Neural cell (in vitro differentiated cells): ENCODE results near the gene PCP2. TPM values are rescaled to one million over a fixed set of nuclear protein-coding genes. Genes with fewer than 3 reads are reported as not detected.

Experiments
- H2AFZ ChIP-seq: fragments of 200-600, 300-800 bp; sonication (generic), shearing (Covaris generic); 2 replicates; pipeline ENCODE4 v1.6.0; 2014; ENCODE audit warnings: low read depth, mild to moderate bottlenecking, antibody characterized with exemption, low read length, moderate library complexity
- H3F3A ChIP-seq: fragments of 200-600 bp; shearing (Covaris generic); 2 replicates; pipeline ENCODE4 v1.6.1; 2016; ENCODE audit warnings: mild to moderate bottlenecking, moderate library complexity, mixed read lengths, antibody characterized with exemption, low read length; ENCODE audit not compliant: insufficient read depth, poor library complexity, severe bottlenecking
- H3K27ac ChIP-seq: fragments of 200-600, 300-800 bp; sonication (generic), shearing (Covaris generic); 2 replicates; pipeline ENCODE4 v1.5.1; 2014; ENCODE audit warnings: mild to moderate bottlenecking, low read length, moderate library complexity
- H3K27me3 ChIP-seq: fragments of 300-800, 200-600 bp; sonication (generic), shearing (Covaris generic); 2 replicates; pipeline ENCODE4 v1.6.0; 2014; ENCODE audit warnings: mild to moderate bottlenecking, low read depth, low read length, moderate library complexity; ENCODE audit not compliant: insufficient read depth
- H3K36me3 ChIP-seq: fragments of 300-800, 200-600 bp; sonication (generic), shearing (Covaris generic); 2 replicates; pipeline ENCODE4 v1.5.1; 2014; ENCODE audit warnings: mild to moderate bottlenecking, antibody characterized with exemption, low read length, moderate library complexity; ENCODE audit not compliant: insufficient read depth
- H3K4me2 ChIP-seq: fragments of 300-800, 200-600 bp; sonication (generic), shearing (Covaris generic); 2 replicates; pipeline ENCODE4 v1.6.0; 2014; ENCODE audit warnings: mild to moderate bottlenecking, low read length
- H3K4me3 ChIP-seq: fragments of 300-800, 200-600 bp; sonication (generic), shearing (Covaris generic); 2 replicates; pipeline ENCODE4 v1.5.1; 2014; ENCODE audit warnings: mild to moderate bottlenecking, low read length, moderate library complexity
- H3K79me2 ChIP-seq: fragments of 200-600 bp; shearing (Covaris generic); replicated peaks from 2 replicates; pipeline ENCODE4 v1.6.0; 2014; ENCODE audit warnings: mild to moderate bottlenecking, low read length, moderate library complexity; ENCODE audit not compliant: insufficient read depth
- H3K9ac ChIP-seq: fragments of 300-800, 200-600 bp; sonication (generic), shearing (Covaris generic); 2 replicates; pipeline ENCODE4 v1.6.1; 2016; ENCODE audit warnings: mild to moderate bottlenecking, low read length, mixed read lengths
- H3K9me2 ChIP-seq: fragments of 200-600 bp; shearing (Covaris generic); 2 replicates; pipeline ENCODE4 v1.6.1; 2016; ENCODE audit warnings: mild to moderate bottlenecking, low read length, mixed read lengths; ENCODE audit not compliant: insufficient read depth
- H3K9me3 ChIP-seq: fragments of 200-600, 300-800 bp; sonication (generic), shearing (Covaris generic); 2 replicates; pipeline ENCODE4 v1.6.1; 2016; ENCODE audit warnings: mild to moderate bottlenecking, mixed run types, low read length, moderate library complexity, mixed read lengths
- H4K20me1 ChIP-seq: fragments of 200-600 bp; shearing (Covaris generic); 2 replicates; pipeline ENCODE4 v1.6.1; 2016; ENCODE audit warnings: mild to moderate bottlenecking, mixed run types; ENCODE audit not compliant: insufficient read depth
- CTCF ChIP-seq: fragments of 450-650 bp; IDR thresholded peaks from 2 replicates; pipeline ENCODE4 v1.5.1; 2014; ENCODE audit warnings: antibody characterized with exemption, mild to moderate bottlenecking, moderate library complexity; ENCODE audit not compliant: poor library complexity, severe bottlenecking
- EP300 ChIP-seq: fragments of 450-650 bp; conservative IDR thresholded peaks from 2 replicates; pipeline ENCODE4 v1.6.1; 2014; ENCODE audit warnings: antibody characterized with exemption, mild to moderate bottlenecking, moderate library complexity; ENCODE audit not compliant: poor library complexity, severe bottlenecking
- EZH2 ChIP-seq: fragments of 200-600, 300-800 bp; shearing (Covaris generic), sonication (generic); IDR thresholded peaks from 2 replicates; pipeline ENCODE4 v1.6.1; 2014; ENCODE audit warnings: antibody characterized with exemption, low read length, borderline replicate concordance, mild to moderate bottlenecking; ENCODE audit not compliant: insufficient read depth, poor library complexity, severe bottlenecking
- MXI1 ChIP-seq: fragments of 450-650 bp; conservative IDR thresholded peaks from 2 replicates; pipeline ENCODE4 v1.6.1; 2014; ENCODE audit warnings: antibody characterized with exemption, mild to moderate bottlenecking; ENCODE audit not compliant: poor library complexity, severe bottlenecking
- POLR2AphosphoS5 ChIP-seq: IDR thresholded peaks from 2 replicates; pipeline ENCODE4 v1.6.1; 2012
- RAD21 ChIP-seq: fragments of 450-650 bp; conservative IDR thresholded peaks from 2 replicates; pipeline ENCODE4 v1.6.1; 2014; ENCODE audit warnings: antibody characterized with exemption, mild to moderate bottlenecking, moderate library complexity
- TAF1 ChIP-seq: IDR thresholded peaks from 2 replicates; pipeline ENCODE4 v1.6.1; 2012; ENCODE audit warnings: low read depth
- polyA plus RNA-seq: library from polyadenylated mRNA; depleted of rRNA; stranded (reverse); fragments of >200 nt; gene quantifications from 2 replicates; pipeline ENCODE4 v1.2.3, GENCODE V29; 2014
- TF ChIP-seq, protein P1 (sequence below): IDR thresholded peaks from 2 replicates; pipeline ENCODE4 v1.6.1; 2012; ENCODE audit warnings: borderline replicate concordance

Gene PCP2
- polyA plus RNA-seq, 1 donor from 2014 or later, result not detected

- H3F3A ChIP-seq, result no peaks in the 10 kb centered on the region
- no peak overlapping the region for H3K9ac ChIP-seq
- H3K9me2 ChIP-seq, result no peaks in the 10 kb centered on the region
- no peaks in the 10 kb centered on the region for H3K9me3 ChIP-seq
- TF ChIP-seq TAF1 (no peak), CTCF (no peak), EZH2 (no peak), RAD21 (no peak), MXI1 (no peak), POLR2AphosphoS5 (no peak), EP300 (no peak)
- TF ChIP-seq, protein P1, sequence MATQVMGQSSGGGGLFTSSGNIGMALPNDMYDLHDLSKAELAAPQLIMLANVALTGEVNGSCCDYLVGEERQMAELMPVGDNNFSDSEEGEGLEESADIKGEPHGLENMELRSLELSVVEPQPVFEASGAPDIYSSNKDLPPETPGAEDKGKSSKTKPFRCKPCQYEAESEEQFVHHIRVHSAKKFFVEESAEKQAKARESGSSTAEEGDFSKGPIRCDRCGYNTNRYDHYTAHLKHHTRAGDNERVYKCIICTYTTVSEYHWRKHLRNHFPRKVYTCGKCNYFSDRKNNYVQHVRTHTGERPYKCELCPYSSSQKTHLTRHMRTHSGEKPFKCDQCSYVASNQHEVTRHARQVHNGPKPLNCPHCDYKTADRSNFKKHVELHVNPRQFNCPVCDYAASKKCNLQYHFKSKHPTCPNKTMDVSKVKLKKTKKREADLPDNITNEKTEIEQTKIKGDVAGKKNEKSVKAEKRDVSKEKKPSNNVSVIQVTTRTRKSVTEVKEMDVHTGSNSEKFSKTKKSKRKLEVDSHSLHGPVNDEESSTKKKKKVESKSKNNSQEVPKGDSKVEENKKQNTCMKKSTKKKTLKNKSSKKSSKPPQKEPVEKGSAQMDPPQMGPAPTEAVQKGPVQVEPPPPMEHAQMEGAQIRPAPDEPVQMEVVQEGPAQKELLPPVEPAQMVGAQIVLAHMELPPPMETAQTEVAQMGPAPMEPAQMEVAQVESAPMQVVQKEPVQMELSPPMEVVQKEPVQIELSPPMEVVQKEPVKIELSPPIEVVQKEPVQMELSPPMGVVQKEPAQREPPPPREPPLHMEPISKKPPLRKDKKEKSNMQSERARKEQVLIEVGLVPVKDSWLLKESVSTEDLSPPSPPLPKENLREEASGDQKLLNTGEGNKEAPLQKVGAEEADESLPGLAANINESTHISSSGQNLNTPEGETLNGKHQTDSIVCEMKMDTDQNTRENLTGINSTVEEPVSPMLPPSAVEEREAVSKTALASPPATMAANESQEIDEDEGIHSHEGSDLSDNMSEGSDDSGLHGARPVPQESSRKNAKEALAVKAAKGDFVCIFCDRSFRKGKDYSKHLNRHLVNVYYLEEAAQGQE, result no peak
- H2AFZ ChIP-seq, result no peak overlapping the region
- no peak overlapping the region for H3K4me2 ChIP-seq
- no peak overlapping the region for H3K4me3 ChIP-seq
- H3K27me3 ChIP-seq, result peaks cover 3% of the 10 kb centered on the region
- H4K20me1 ChIP-seq, result no peaks in the 10 kb centered on the region
- H3K79me2 ChIP-seq, result no peaks in the 10 kb centered on the region
- no peak overlapping the region for H3K27ac ChIP-seq
- no peaks in the 10 kb centered on the region for H3K36me3 ChIP-seq
Measured at GRCh38 chr19:7648265-7649014, 14.9 kb upstream of the PCP2 start.

DNA sequence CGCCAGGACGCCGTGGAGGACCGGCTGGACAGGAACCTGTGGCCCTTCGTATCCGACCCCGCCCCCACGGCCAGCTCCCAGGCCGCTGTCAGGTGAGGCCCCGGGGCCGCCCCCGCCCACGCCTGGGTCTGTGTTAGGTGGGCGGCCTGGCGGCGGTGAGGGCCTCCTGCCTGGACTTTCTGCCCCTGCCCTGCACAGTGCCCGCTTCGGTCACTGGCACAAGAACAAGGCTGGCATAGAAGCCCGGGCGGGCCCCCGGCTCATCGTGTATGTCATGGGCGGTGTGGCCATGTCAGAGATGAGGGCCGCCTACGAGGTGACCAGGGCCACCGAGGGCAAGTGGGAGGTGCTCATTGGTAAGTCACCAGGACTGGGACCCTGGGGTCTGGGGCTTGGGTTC is 13.6 kb upstream of the PCP2 start:
- Histone ChIP-seq H4K20me1 (no peaks in the 10 kb centered on the region), H3K36me3 (no peaks in the 10 kb centered on the region), H3K27ac (no peak overlapping the region), H3K4me2 (no peak overlapping the region), H3F3A (no peaks in the 10 kb centered on the region), H3K79me2 (no peaks in the 10 kb centered on the region), H3K9ac (no peak overlapping the region), H3K9me2 (no peaks in the 10 kb centered on the region), H2AFZ (no peak overlapping the region), H3K27me3 (peaks cover 3% of the 10 kb centered on the region), H3K4me3 (no peak overlapping the region), H3K9me3 (no peaks in the 10 kb centered on the region)
- TF ChIP-seq TAF1 (no peak), MXI1 (no peak), POLR2AphosphoS5 (no peak), RAD21 (no peak), EZH2 (no peak), CTCF (no peak)
